ENCODE measurements around the gene MATN1. TPM values are rescaled to one million over a fixed set of nuclear protein-coding genes. Genes with fewer than 3 reads are reported as not detected.

Gene MATN1
- total RNA-seq, 1 experiment from 2014 or later, result 0.12 TPM

GRCh38 chr1:30720271-30721223 is 2.8 kb downstream of the MATN1 start (continued):
- no peak for TF ChIP-seq CTCF (IDR thresholded peaks at IDR 0.05 in 2 of 3, conservative IDR thresholded peaks at IDR 0.05 in 1 of 3; ENCODE audit: borderline replicate concordance in 1 of 3, insufficient read depth in 1 of 3, low read depth in 2 of 3, low read length in 2 of 3)
- TF ChIP-seq REST (IDR thresholded peaks at IDR 0.05; ENCODE audit: low read depth), result no peak
- TF ChIP-seq ELF1 (IDR thresholded peaks at IDR 0.05; ENCODE audit: borderline replicate concordance, low read depth), result no peak
